HTR-8/SVneo (cell line): Measurements from ENCODE around the gene B3GLCT.
"Not testable (repeated sequence)": the region's sequence is repeated elsewhere in the genome, so short reads cannot be mapped to it uniquely, and the experiment has no call there.

Experiments
- DNase-seq: peaks from one replicate; pipeline ENCODE4 v3.0.0; 2011; ENCODE audit warnings: low spot score, mixed read lengths; ENCODE audit not compliant: insufficient read length
- FAIRE-seq: peaks from 2 replicates; lab custom pipeline; 2011; peaks lifted over from hg19 to GRCh38; lab: Jason Lieb, UNC

Gene B3GLCT

DNA sequence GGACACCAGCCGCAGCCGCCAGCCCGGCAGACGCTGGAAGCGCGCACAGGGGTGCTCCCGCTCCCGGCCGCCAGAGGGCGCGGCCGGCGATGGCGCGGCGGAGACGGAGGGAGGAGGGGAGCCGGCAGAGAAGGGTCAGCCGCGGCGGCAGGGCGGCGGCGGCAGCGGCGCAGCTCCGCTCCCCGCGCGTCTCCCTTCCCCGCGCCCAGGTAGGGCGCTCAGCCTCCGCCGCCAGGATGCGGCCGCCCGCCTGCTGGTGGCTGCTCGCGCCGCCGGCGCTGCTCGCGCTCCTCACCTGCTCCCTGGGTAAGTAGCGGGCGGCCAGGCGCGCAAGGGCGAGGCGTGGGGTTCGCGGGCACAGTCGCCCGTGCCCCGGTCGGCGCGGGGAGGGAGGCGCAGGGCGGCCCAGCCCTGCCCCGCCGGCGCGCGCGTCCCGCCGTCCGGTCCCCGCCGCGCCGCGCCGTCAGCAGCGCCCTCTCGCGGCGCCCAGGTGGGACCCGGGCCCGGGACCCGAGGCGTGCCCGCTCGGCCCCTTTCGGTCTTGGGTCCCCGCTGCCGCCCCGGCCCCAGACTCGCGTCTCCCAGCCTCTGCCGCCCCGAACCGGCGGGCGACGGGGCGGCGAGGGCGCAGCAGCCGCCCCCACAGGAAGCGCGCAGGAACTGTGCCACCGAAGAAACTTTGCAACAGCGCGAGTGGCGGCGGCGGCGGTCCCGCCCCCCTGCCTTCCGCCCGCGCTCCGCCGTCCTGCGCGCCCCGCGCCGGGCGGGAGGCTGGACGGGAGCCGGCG is at the start of gene B3GLCT:
Gene B3GLCT (plus strand): TSS at position 127 of the 788 bp plus-strand sequence. CDS start 110 bp downstream, at position 237.
- FAIRE-seq (no peak), DNase-seq (peak; percentile 70)

DNA sequence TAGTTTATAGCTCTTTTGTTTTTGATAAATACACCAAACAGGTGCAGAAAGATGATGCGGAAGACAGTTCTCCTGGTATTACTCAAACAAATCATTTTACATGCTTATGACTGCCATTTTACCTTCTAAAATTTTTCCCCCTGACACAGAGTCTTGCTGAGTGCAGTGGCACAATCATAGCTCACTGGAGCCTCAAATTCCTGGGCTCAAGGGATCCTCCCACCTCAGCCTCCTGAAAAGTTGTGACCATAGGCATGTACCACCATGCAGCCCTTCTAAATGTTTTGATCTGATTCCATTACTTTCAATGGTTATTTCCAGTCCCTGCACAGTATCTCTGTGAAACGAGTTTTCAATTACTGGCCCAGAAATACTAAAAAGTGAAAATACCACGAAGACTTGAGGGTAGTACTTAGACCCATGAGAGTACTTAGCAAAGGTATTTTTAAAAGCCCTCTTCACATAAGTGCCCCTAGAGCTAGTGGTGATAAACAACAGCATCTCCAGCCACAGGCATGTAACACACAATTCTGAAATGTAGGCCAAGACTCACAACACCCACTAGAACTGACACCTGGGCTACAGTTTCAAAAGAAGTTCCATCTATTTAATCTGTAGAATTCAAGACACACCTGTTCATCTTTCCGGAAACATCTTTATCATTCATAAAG is 49.3 kb upstream of the B3GLCT start:
- no peak for DNase-seq
- FAIRE-seq: no peak

DNA sequence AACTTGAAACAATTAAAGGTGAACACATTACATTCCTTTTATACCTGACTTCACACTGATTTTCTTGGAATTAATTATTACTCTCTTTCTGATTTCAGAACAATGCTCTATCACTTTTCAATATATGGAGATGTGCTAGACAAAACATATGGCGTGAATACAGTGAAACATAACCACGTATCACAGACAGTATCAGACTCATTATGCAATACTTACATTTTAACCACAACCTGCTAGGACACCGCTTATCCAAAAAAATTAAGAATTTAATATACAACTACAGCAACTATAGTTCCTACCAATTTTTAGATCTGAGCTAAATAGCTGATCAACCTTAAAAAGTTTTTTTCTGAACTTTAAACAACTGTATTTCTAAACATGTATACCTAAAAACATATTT is 47.9 kb upstream of the B3GLCT start:
- DNase-seq (no peak), FAIRE-seq (no peak)

DNA sequence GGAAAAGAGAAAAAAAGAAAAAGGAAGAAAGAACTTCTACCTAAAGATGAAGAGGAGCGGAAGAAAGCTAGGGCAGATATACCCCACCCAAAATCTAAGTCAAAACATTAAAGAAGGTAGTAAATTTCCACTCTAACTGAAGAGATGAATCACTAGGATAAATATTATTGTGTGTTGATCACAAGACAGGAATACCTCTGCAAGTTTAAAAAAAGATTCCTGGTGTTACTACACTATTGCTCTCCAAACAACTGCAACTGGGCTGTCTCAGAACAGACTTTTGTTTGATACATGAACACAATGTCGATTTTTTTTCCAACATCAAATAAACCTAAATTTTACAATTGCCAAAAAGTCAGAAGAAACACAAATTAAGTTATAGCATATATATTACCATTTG is 44.8 kb upstream of the B3GLCT start:
- FAIRE-seq (no peak), DNase-seq (no peak)

DNA sequence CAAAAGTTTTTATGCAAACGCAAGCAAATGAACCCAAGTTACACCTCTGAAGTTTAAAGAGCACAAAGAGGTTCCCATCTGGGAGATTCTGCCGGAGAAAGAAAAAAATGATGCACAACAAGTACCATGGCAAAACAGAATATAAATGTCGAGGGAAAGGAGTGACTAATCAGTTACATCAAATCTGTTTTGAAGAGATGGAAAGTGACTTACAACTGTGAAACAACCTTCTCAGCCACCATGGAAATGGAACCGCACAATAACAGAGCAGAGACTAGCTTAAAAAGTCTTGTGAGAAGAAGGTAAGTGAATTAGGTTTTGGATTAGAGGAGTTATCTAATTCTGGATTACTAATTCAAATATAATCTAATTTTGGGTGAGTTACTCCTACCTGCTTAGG is 40.5 kb upstream of the B3GLCT start:
- no peak for FAIRE-seq
- no peak for DNase-seq

DNA sequence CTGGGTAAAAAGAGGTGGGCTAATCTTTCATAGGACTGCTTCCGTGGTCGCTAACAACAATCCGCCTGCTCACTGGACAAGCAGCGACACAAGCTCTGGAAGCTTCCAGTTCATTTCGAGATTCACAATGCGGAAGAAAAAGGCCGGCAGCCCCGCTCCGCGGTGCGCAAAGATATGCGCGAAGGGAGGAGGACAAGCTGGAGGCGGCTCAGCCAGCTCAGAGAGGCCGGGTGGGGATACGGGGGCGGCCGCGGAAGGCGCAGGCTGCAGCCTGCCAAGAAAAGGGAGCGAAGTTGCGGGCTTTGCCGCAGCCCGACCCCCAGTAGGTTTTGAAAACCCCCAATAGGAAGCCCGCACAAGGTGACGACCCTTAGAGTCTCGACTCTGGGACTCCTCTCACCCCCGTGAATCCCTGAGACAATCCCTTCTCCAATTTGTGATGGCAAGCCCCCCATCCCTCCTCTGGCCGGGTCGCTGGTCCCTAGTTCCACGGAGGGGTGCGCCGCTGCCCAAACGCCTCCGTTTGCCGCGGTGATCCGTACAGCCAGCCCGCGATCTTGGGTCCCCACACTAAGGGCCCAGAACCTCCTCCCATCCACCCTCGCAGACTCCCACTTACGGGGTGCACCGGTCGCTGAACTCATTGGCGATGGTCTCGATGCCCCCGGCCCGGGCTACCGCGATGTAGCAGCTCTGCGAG is 38.8 kb upstream of the B3GLCT start:
- DNase-seq: no peak
- no peak for FAIRE-seq

DNA sequence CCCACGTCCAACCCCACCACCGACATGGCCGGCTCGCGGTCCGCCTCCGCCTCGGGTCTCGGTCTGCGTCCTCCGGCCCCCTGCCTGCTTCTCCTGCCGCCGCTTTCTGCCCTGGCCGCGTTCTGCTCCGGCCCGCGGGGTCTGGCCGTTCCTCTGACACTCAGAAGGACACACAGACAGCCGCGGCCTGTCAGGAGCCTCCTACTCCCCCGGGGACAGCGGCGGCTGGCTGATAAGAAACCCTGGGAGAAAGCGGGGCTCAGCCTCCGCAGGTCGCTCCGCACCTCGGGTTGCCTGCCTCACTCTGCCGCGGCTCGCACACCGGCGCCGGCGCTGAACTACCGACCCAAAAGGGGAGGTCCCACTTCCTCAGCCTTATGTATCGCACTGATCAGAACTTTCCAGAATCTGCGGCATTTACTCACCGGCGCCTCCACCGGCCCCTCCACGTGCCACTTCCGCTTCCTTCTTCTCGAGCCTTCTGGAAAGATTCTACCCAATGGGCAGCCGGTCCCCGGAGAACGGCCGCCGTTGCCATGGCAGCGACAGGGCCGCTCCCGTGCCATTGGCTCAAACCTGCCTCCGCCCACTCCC is 38.1 kb upstream of the B3GLCT start, which contains the start of gene HSPH1:
Gene HSPH1 (minus strand): TSS at position 348 of the 594 bp plus-strand sequence. CDS start 322 bp downstream, at position 26.
- FAIRE-seq (peak; percentile 60), DNase-seq (peak; percentile 88)

DNA sequence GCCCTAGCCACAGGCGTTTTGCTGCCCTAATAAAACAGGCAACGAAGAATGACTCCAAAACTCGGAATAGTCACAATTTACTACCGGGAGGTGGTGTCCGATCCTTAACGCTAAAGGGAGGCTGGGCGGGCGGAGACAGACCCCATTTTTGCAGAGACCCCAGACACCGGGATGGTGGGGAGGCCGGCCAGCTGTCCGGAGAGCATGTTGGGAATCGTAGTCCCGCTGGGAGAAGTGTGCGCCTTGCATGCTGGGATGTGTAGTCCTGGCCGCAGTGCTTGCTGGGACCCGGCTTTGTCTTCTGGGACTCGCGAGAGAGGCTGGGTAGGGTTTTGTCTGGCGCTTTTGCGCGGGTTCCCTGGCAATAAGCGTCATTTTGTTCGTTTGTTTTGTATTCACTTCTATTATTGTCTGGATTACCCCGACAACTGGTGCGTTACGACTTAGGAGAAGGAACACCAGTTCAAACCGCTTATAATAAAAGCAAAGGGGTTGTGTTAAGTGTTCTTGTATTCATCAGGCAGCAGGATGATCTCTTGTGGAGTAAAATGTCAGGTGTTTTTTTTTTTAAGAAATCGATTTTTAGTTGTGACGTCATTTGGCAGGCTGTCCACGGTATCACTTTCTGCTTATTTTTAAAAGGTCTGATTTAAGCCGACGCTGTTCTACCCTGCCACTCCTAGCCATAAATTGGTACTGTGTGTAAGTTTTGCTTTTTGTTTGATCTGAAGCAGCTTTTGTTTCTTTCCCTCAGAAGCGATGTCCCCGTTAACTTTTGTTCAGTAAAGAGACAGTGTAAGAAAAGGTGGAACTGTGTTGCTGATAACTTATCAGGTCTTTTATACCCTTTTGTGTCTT is 37.4 kb upstream of the B3GLCT start:
- FAIRE-seq (peak; percentile 66), DNase-seq (peak; percentile 82)

DNA sequence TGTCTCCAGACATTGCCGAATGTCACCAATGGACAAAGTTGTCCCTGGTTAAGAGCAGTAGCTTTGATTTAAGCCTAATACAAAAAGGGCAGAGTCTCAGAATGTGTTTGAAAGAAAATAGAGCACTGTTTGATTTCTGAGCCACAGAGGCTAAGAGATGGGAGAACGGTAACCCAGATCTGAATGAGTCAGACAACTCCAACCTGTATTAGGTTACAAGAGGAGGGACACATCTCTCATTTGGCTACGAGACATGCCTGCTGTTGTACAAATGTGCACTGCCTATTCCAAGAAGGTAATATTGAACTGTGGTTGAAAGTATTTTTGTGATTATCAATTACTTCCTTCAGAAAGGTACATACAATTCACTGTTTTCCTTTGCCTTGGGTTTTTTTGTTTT is 33.2 kb upstream of the B3GLCT start:
- no peak for DNase-seq
- FAIRE-seq: no peak

DNA sequence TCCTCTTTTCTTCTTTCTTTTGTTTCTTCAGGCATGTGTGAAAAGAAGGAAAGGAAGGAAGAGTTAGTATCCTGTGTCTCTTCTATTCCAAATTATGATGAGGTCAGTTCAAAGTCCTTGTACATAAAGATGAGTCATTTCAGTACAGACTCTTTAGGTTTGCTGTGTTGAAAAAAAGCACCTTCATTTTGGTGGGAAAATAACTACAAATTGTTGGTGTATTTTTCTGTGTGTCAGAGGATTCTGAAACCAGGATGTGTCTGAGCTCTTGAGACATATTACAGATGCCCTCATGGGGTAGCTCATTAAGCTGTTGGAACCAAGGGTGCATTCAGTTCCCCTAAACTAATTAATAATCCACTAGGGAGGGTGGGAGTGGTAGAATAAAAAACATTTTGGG is 32.3 kb upstream of the B3GLCT start:
- no peak for FAIRE-seq

DNA sequence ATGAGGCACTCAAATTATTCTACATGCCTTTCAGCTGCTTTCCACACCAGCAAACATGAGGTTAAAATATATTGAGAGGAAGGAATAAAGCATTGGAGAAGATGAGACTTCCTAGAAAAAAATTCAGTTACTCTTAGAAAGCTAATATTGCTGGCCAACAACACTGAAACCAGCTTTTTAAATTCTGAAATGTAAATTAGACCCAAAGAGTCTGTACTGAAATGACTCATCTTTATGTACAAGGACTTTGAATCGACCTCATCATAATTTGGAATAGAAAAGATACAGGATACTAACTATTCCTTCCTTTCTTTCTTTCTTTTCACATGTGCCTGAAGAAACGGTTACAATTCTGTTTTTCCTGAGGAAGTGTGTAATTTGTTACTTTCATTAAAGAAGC is 31.6 kb upstream of the B3GLCT start:
- DNase-seq: no peak

More for the DNA sequence above, 32.3 kb upstream of the B3GLCT start:
- DNase-seq: no peak

DNA sequence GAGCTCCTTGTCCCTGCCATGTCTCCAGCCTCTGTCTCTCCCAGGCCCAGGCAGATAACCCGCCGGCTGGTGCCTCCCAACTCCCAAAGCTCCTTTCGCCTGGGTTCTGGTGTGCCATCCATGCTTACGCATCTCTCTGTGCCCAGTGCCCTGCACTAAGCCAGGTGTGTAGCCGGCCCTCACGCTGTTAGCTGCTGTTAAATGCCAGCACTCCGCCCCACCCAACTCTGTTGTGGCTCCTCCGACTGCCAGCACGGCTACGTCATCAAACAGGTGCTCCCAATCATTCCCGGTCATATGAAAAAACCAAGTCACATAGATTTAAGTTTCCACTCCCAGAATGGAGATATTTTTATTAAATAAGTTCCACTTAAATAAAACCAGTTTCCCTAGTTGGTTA is 31.0 kb upstream of the B3GLCT start:
- FAIRE-seq: no peak
- no peak for DNase-seq

More for the DNA sequence above, 31.6 kb upstream of the B3GLCT start:
- FAIRE-seq: no peak

DNA sequence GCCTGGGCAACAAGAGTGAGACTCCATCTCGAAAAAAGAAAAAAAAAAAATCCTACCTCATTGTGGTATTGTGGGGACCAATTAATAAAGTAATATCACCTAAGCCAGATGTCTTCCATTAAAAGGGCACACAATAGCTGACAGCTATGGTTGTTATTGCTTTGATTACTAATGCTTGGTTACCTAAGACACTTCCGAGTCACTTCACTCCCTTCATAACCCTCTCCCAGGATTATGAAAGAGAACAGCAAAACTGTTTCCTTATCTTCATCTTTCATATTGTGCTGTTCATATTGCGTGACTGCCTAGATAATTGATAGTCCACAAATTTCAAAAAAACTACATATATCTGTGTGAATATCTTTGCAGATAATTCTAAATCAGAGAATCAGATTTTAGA is 27.8 kb upstream of the B3GLCT start:
- no peak for DNase-seq
- no peak for FAIRE-seq

DNA sequence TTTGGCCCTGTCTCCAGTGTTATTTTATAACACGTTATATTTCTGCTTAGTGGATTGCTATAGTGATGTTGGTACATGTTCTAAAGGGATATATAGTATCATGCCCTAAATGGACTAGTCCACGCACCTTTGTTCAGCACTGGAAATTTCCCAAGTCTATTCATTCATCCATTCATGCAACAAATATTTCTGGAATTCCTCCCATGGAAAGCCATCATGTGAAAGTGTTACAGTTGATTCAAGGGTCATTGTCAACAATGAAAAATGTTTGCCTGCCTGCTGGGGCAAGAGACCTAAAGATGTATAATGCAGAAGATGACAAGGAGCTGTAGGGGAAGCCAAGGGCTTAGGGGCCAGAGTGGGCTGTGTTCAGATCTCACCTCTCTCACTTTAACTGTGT is 27.2 kb upstream of the B3GLCT start:
- FAIRE-seq: no peak
- DNase-seq: peak; percentile 51

DNA sequence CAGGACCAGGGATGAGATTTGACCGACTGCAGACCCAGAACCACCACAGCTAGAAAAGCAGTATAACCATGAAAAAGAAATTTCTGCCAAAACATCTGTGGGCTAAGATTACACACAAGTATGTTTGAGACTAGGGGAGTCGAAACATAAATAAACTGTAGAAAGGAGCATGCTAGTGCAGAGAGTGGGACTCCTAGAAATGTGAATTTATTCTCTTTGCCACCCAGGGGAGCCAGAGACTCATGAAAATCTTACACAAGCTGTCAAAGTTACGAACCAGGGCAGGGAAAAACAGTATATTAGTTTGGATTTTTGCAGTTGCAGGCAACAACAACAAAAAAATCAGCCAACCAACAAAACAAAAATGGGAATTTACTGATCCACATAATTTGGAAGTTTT is 25.8 kb upstream of the B3GLCT start:
- DNase-seq (no peak), FAIRE-seq (no peak)

DNA sequence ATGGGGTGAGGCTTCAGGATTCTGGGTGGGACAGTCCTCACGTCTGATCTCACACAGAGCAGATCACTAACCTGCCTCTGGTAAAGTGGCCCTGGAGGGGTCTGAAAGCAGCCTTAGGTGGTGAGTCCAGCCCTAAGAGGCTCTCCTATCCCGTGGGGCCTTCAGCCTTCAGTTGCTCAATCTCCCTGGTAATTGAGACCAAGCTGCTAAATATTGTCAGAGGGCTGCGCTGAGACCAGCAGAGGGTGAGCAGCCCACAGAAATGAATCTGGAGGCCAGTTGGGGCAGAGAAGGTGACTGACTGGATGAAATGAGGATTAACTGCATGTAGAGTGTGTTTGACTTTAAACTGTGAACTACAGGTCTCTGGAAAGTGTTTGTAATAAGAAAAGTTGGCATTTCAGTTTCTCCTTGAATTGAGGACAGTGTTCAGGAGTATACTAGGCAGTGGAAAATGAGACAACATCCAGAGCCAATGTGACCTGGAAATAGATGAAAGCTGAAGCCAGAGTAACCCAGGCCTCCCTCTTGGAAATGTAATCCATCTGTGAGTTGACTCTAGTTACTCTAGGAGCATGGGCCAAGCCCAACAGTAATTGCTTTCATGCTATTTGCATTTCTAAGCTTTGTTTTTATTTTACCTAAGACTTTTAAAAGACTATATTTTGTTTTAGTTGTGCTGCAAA is 23.8 kb upstream of the B3GLCT start:
- DNase-seq (no peak), FAIRE-seq (no peak)

DNA sequence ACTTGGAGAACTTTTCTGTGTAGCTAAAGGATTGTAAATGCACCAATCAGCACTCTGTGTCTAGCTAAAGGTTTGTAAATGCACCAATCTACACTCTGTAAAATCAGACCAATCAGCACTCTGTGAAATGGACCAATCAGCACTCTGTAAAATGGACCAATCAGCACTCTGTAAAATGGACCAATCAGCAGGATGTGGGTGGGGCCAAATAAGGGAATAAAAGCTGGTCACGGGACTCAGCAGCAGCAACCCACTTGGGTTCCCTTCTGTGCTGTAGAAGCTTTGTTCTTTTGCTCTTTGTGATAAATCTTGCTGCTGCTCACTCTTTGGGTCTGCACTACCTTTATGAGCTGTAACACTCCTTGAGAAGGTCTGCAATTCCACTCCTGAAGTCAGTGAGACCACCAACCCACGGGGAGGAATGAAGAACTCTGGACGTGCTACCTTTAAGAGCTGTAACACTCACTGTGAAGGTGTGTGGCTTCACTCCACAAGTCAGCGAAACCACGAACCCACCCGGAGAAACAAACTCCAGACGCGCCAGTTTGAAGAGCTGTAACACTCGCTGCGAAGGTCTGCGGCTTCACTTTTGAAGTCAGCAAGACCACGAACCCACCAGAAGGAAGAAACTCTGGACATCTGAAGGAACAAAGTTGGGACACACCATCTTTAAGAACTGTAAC is 21.8 kb upstream of the B3GLCT start:
- FAIRE-seq, DNase-seq: not testable (repeated sequence)

DNA sequence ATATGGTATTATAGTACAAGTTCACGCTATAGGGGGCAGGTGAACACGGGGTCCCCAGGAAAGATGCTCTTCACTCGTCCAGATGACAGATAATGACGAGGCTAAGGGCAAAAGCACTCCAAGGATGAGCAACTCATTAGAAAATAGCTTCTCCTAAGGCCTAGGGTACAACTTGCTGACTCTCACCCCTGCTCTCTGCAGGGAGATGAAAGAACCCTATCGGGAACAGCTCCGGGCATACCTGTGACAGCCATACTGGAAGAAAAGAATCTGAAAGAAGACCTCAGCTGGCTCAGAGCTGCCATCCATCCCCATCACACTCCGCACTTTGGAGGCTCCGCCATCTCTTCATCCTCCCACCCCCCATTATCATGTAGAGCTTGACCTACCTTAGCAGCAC is 20.5 kb upstream of the B3GLCT start:
- DNase-seq: no peak
- no peak for FAIRE-seq

DNA sequence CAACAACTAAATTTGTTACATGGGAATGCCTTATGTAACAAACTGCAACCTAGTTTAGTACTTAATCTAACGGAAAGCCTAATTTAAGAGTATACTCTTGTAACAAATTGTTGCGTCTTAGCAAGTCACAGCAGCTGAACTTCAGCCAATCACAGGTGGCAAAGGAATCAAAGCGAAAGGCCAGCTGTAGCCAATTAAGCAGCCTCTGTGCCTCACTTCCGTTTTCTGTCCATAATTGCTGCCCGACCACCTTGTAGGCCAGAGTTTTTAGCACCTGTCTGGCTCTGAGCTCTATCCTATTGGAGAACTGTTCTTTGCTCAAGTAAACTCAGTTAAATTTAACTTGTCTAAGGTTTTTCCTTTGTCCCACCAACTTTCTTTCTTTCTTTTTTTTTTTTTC is 20.0 kb upstream of the B3GLCT start:
- FAIRE-seq (no peak), DNase-seq (no peak)
